Stimulated activated CD4-positive, alpha-beta T cell treated with anti-CD3 and anti-CD28 coated beads, Interleukin-1b, Interleukin-23, amount 100 ng/mL, for 48 hours (primary cell): ENCODE measurements around the gene NAA50.

Experiments used
- DNase-seq: peaks from one replicate; pipeline ENCODE4 v3.0.0-alpha.2; 2020

The NAA50 gene

GRCh38 chr3:113684271-113684819 is 61.7 kb downstream of the NAA50 start:
- DNase-seq = no peak

GRCh38 chr3:113678773-113679172 is 67.3 kb downstream of the NAA50 start:
- DNase-seq = no peak

- DNase-seq = no peak
Observed at GRCh38 chr3:113677737-113678136, 68.3 kb downstream of the NAA50 start.

GRCh38 chr3:113676261-113676660 is 69.8 kb downstream of the NAA50 start:
- DNase-seq = no peak

GRCh38 chr3:113673593-113673992 is 72.5 kb downstream of the NAA50 start:
- no peak for DNase-seq

- no peak for DNase-seq
Observed at GRCh38 chr3:113668015-113668414, 78.0 kb downstream of the NAA50 start.
